Iris pigment epithelial cell (primary cell): Measurements from ENCODE around the gene XAB2.

ENCODE experiments used
- DNase-seq: peaks from one replicate; pipeline ENCODE4 v3.0.0-alpha.2; 2011; ENCODE audit warnings: low read depth

The XAB2 gene

DNA sequence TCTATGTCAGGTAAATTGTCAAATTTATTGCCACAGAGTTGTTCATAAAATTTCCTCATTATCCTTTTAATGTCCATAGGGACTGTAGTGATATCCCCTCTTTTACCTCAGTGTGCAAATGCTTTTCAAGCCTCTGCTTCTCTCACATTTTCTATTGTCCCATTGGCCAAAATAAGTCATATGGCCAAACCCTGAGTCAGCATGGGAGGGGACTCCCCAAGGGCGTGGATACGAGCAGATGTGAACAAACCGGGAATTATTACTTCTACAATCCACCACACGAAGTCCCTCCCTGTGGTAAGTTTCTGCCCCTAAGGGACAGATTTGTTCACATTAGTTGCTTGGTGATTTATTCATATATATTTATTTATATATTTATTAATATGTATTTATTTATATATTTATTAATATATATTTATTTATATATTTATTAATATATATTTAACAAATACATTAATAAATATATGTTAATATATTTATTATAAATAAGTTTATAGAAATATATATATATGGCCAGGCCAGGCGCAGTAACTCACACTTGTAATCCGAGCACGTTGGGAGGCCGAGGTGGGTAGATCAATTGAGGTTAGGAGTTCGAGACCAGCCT is 53.8 kb downstream of the XAB2 start:
- DNase-seq: no peak

DNA sequence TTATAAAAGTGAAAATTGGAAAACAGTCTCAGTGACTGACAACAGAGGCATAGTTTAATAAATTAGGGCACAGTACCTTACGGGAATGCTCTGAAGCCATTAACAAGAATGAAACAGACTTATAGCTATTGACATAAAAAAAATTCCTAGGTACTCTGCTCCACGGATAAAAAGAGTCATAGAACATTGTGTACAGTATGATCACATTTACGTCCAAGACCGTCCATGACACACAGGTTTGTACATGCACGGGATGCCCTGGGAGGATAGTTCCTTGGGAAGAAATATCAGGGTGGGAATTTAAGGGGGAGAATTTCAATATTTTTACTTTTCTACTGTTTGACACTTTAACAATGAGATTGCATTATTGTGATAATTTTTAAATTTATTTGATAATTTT is 58.6 kb downstream of the XAB2 start:
- no peak for DNase-seq
